Measurements from ENCODE around the gene LRRC27.

Gene LRRC27

GRCh38 chr10:132417957-132418441 lies 86.0 kb downstream of the LRRC27 start:
- DNase-seq = no peak

- no peak for DNase-seq
Observed at GRCh38 chr10:132418527-132419416, 86.8 kb downstream of the LRRC27 start.

- no peak for DNase-seq
Observed at GRCh38 chr10:132419538-132420468, 87.8 kb downstream of the LRRC27 start.

- no peak for DNase-seq
Observed at GRCh38 chr10:132420469-132420980, 88.5 kb downstream of the LRRC27 start.

GRCh38 chr10:132420981-132421846 lies 89.2 kb downstream of the LRRC27 start:
- peak; percentile 12 for DNase-seq

- DNase-seq = no peak
Observed at GRCh38 chr10:132421847-132422751, 90.1 kb downstream of the LRRC27 start.

GRCh38 chr10:132422903-132423825 lies 91.2 kb downstream of the LRRC27 start:
- DNase-seq = no peak

GRCh38 chr10:132423966-132424861 lies 92.2 kb downstream of the LRRC27 start:
- DNase-seq = no peak

- no peak for DNase-seq
Observed at GRCh38 chr10:132425029-132425756, 93.2 kb downstream of the LRRC27 start.

GRCh38 chr10:132425757-132426155 lies 93.8 kb downstream of the LRRC27 start:
- DNase-seq = no peak

GRCh38 chr10:132427006-132427771 lies 95.2 kb downstream of the LRRC27 start:
- no peak for DNase-seq

GRCh38 chr10:132427939-132428367 lies 96.0 kb downstream of the LRRC27 start:
- DNase-seq = no peak

- DNase-seq = no peak
Observed at GRCh38 chr10:132428486-132428995, 96.5 kb downstream of the LRRC27 start.
